H9 (cell line): ENCODE measurements around the gene MTCH1. TPM values are rescaled to one million over a fixed set of nuclear protein-coding genes. Genes with fewer than 3 reads are reported as not detected.

Experiments used
- DNase-seq: peaks from one replicate; pipeline ENCODE4 v3.0.0-alpha.2; 2017
- H2AFZ ChIP-seq: one replicate; pipeline ENCODE4 v1.6.1; 2013; ENCODE audit warnings: mild to moderate bottlenecking, low read length, control low read depth, moderate library complexity
- H2AK5ac ChIP-seq: 2 replicates; pipeline ENCODE4 v1.6.1; 2013; ENCODE audit warnings: low read length, control low read depth, mixed read lengths; ENCODE audit not compliant: insufficient read length
- H2BK120ac ChIP-seq: one replicate; pipeline ENCODE4 v1.6.1; 2013; ENCODE audit warnings: low read depth, mild to moderate bottlenecking, low read length, control low read depth, inconsistent platforms; ENCODE audit not compliant: poor library complexity, severe bottlenecking
- H2BK12ac ChIP-seq: 2 replicates; pipeline ENCODE4 v1.6.1; 2013; ENCODE audit warnings: low read length, control low read depth, mixed read lengths, low read depth; ENCODE audit not compliant: insufficient read length
- H2BK15ac ChIP-seq: 2 replicates; pipeline ENCODE4 v1.6.1; 2013; ENCODE audit warnings: low read depth, low read length, control low read depth
- H2BK20ac ChIP-seq: one replicate; pipeline ENCODE4 v1.6.1; 2013; ENCODE audit warnings: low read depth, mild to moderate bottlenecking, low read length, control low read depth, inconsistent platforms; ENCODE audit not compliant: poor library complexity, severe bottlenecking
- H2BK5ac ChIP-seq: 2 replicates; pipeline ENCODE4 v1.6.1; 2013; ENCODE audit warnings: low read length, control low read depth, mixed read lengths; ENCODE audit not compliant: insufficient read length
- H3K14ac ChIP-seq: 2 replicates; pipeline ENCODE4 v1.6.1; 2013; ENCODE audit warnings: low read length, control low read depth; ENCODE audit not compliant: insufficient read depth
- H3K18ac ChIP-seq: 2 replicates; pipeline ENCODE4 v1.6.1; 2013; ENCODE audit warnings: low read depth, mild to moderate bottlenecking, mixed read lengths, low read length, control low read depth; ENCODE audit not compliant: insufficient read length
- H3K23ac ChIP-seq: 2 replicates; pipeline ENCODE4 v1.6.1; 2013; ENCODE audit warnings: low read length, control low read depth, mixed read lengths, low read depth; ENCODE audit not compliant: insufficient read length
- H3K23me2 ChIP-seq: 2 replicates; pipeline ENCODE4 v1.6.1; 2013; ENCODE audit warnings: low read depth, mild to moderate bottlenecking, mixed read lengths, low read length, control low read depth; ENCODE audit not compliant: insufficient read length, poor library complexity, severe bottlenecking
- H3K27ac ChIP-seq: 2 replicates; pipeline ENCODE4 v1.5.1; 2013; ENCODE audit warnings: low read length, control low read depth, mixed read lengths, low read depth; ENCODE audit not compliant: insufficient read length
- H3K27me3 ChIP-seq: 2 replicates; pipeline ENCODE4 v1.6.1; 2013; ENCODE audit warnings: low read length, control low read depth, inconsistent platforms; ENCODE audit not compliant: insufficient read depth
- H3K4ac ChIP-seq: 2 replicates; pipeline ENCODE4 v1.6.1; 2013; ENCODE audit warnings: low read depth, mild to moderate bottlenecking, control low read depth, inconsistent platforms, low read length, moderate library complexity
- H3K4me1 ChIP-seq: 2 replicates; pipeline ENCODE4 v1.6.1; 2013; ENCODE audit warnings: low read length, control low read depth, inconsistent platforms; ENCODE audit not compliant: insufficient read depth
- H3K4me2 ChIP-seq: 2 replicates; pipeline ENCODE4 v1.6.1; 2013; ENCODE audit warnings: low read length, control low read depth, mixed read lengths; ENCODE audit not compliant: insufficient read length, insufficient read depth
- H3K56ac ChIP-seq: 2 replicates; pipeline ENCODE4 v1.6.1; 2013; ENCODE audit warnings: low read depth, mild to moderate bottlenecking, mixed read lengths, low read length, control low read depth; ENCODE audit not compliant: insufficient read length
- H3K79me1 ChIP-seq: 2 replicates; pipeline ENCODE4 v1.6.1; 2013; ENCODE audit warnings: low read depth, mild to moderate bottlenecking, moderate library complexity, low read length, control low read depth, inconsistent platforms; ENCODE audit not compliant: insufficient read depth, poor library complexity, severe bottlenecking
- H3K79me2 ChIP-seq: 2 replicates; pipeline ENCODE4 v1.6.1; 2013; ENCODE audit warnings: low read length, control low read depth, inconsistent platforms; ENCODE audit not compliant: insufficient read depth
- H3K9ac ChIP-seq: 2 replicates; pipeline ENCODE4 v1.6.1; 2013; ENCODE audit warnings: low read length, control low read depth, mixed read lengths; ENCODE audit not compliant: insufficient read length; ENCODE audit errors: extremely low read depth
- H3K9me3 ChIP-seq: one replicate; pipeline ENCODE4 v1.6.1; 2013; ENCODE audit warnings: low read depth, low read length, inconsistent platforms; ENCODE audit not compliant: control insufficient read depth
- H3T11ph ChIP-seq: one replicate; pipeline ENCODE4 v1.6.1; 2013; ENCODE audit warnings: mild to moderate bottlenecking, low read length, control low read depth, inconsistent platforms
- H4K20me1 ChIP-seq: one replicate; pipeline ENCODE4 v1.6.1; 2013; ENCODE audit not compliant: control insufficient read depth, insufficient read length, insufficient read depth
- H4K5ac ChIP-seq: 2 replicates; pipeline ENCODE4 v1.6.1; 2013; ENCODE audit warnings: low read depth, mild to moderate bottlenecking, mixed read lengths, low read length, control low read depth; ENCODE audit not compliant: insufficient read length
- H4K8ac ChIP-seq: replicated peaks from 2 replicates; pipeline ENCODE4 v1.6.1; 2013; ENCODE audit warnings: low read length, control low read depth, mixed read lengths, low read depth; ENCODE audit not compliant: insufficient read length
- H4K91ac ChIP-seq: 2 replicates; pipeline ENCODE4 v1.6.1; 2013; ENCODE audit warnings: low read depth, mild to moderate bottlenecking, moderate library complexity, mixed read lengths, low read length, control low read depth; ENCODE audit not compliant: insufficient read length
- H3K27ac Mint-ChIP-seq, 3 experiments: 2 replicates in 2 of 3; 3 replicates in 1 of 3; pipeline ENCODE4 v1.8.0; 2020 to 2021; ENCODE audit warnings: mixed read lengths in 3 of 3, mild to moderate bottlenecking in 1 of 3, moderate library complexity in 1 of 3
- H3K27me3 Mint-ChIP-seq: 2 replicates; pipeline ENCODE4 v1.8.0; 2021; ENCODE audit warnings: low read depth, mild to moderate bottlenecking, moderate library complexity, mixed read lengths
- H3K36me3 Mint-ChIP-seq, 3 experiments: 2 replicates in 2 of 3; 3 replicates in 1 of 3; pipeline ENCODE4 v1.8.0; 2020 to 2021; ENCODE audit warnings: low read depth in 3 of 3, mixed read lengths in 3 of 3; ENCODE audit not compliant: insufficient read depth in 1 of 3
- H3K4me1 Mint-ChIP-seq, 2 experiments: 2 replicates each; pipeline ENCODE4 v1.8.0; 2020; ENCODE audit warnings: mixed read lengths in 2 of 2
- H3K4me3 Mint-ChIP-seq, 2 experiments: 2 replicates in 1 of 2; 3 replicates in 1 of 2; pipeline ENCODE4 v1.8.0; 2020 to 2021; ENCODE audit warnings: mild to moderate bottlenecking in 2 of 2, mixed read lengths in 2 of 2, moderate library complexity in 1 of 2
- H3K9me3 Mint-ChIP-seq, 2 experiments: 2 replicates in 1 of 2; 3 replicates in 1 of 2; pipeline ENCODE4 v1.8.0; 2020; ENCODE audit warnings: mild to moderate bottlenecking in 2 of 2, mixed read lengths in 2 of 2, moderate library complexity in 1 of 2
- WGBS: extraction: QIAGEN DNeasy Blood & Tissue Kit; methylation state at CpG from one replicate; pipeline ENCODE4 v1.1.7; 2013; ENCODE audit warnings: missing lambda C conversion rate, low lambda C conversion rate, mixed read lengths; ENCODE audit not compliant: insufficient read length; ENCODE audit errors: extremely low coverage; 5-methylcytosine and 5-hydroxymethylcytosine counted together
- total RNA-seq: library from RNA; stranded (reverse); gene quantifications from 2 replicates; pipeline ENCODE4 v1.2.1, GENCODE V29; 2021
- TF ChIP-seq, protein P1 (sequence below): fragments of 200-600 bp; sonication (generic); conservative IDR thresholded peaks from 3 replicates; pipeline ENCODE4 v1.8.0; 2021; ENCODE audit warnings: antibody characterized with exemption, mild to moderate bottlenecking

Gene MTCH1
- total RNA-seq, 1 experiment from 2014 or later: 200 TPM

DNA sequence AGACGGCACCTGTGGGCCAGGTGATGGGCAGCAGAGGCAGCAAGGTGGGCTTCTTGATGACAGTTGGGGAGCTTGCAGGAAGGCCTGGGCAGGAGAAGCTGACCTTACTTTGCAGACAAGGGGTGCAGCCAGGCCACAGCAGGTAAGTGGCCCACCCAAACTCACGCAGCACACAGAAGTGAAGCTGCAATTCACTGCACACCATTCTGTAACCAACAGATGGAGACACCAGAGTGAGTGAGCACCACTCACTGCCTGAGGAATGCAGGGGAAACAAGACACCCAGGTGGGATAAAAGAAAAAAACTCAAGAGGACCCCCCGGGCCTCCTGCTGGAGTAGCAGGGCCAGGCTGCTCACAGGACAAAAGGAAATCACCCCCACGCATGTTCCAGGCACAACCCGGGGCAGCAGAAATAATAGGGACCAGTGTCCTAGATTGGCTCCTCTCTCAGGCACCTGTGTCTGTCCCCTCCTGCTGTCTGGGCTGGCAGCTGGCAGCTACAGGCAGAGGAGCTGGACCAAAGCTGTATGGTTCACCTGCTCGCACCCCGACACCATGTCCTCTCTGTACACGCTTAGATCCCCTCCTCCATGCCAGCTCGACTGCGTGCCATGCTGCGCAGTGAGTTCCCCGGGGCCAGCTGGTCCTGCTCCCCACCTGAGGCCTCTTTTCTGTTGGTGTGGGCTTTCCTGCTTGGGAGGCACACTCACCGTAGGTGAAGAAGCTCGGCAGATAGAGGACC lies 4.9 kb downstream of the MTCH1 start:
- Histone ChIP-seq H2BK120ac (no peak overlapping the region), H3K4me2 (no peak overlapping the region), H3K9me3 (no peaks in the 10 kb centered on the region), H3K79me2 (peaks cover 48% of the 10 kb centered on the region; the same call in 1 of the 2 replicates), H2BK5ac (no peak overlapping the region), H3K4me1 (peaks cover 14% of the 10 kb centered on the region; the same call in 1 of the 2 replicates), H4K20me1 (no peaks in the 10 kb centered on the region), H4K8ac (no peak overlapping the region), H4K91ac (no peak overlapping the region), H2BK15ac (no peak overlapping the region), H2AFZ (no peak overlapping the region), H3K4ac (no peak overlapping the region), H3K23me2 (peaks cover 11% of the 10 kb centered on the region), H2BK20ac (no peak overlapping the region), H3T11ph (no peak overlapping the region), H3K9ac (no peak overlapping the region), H2AK5ac (no peak overlapping the region), H2BK12ac (no peak overlapping the region), H3K27me3 (no peaks in the 10 kb centered on the region), H3K23ac (no peak overlapping the region), H3K56ac (no peak overlapping the region), H3K27ac (no peak overlapping the region), H3K79me1 (peaks cover 3% of the 10 kb centered on the region), H3K18ac (no peak overlapping the region), H4K5ac (no peak overlapping the region), H3K14ac (no peak overlapping the region; the same call in 1 of the 2 replicates)
- peak overlapping the region in 1 of 2 experiments; percentile 0; a peak in 1 of 5 replicates for H3K4me3 Mint-ChIP-seq
- H3K9me3 Mint-ChIP-seq: no peaks in the 10 kb centered on the region
- no CpG with 5 or more reads among the region's 14 CpGs for WGBS
- H3K27ac Mint-ChIP-seq: peak overlapping the region in 2 of 3 experiments; percentile 46 to 84; a peak in 2 of 7 replicates
- TF ChIP-seq, protein P1, sequence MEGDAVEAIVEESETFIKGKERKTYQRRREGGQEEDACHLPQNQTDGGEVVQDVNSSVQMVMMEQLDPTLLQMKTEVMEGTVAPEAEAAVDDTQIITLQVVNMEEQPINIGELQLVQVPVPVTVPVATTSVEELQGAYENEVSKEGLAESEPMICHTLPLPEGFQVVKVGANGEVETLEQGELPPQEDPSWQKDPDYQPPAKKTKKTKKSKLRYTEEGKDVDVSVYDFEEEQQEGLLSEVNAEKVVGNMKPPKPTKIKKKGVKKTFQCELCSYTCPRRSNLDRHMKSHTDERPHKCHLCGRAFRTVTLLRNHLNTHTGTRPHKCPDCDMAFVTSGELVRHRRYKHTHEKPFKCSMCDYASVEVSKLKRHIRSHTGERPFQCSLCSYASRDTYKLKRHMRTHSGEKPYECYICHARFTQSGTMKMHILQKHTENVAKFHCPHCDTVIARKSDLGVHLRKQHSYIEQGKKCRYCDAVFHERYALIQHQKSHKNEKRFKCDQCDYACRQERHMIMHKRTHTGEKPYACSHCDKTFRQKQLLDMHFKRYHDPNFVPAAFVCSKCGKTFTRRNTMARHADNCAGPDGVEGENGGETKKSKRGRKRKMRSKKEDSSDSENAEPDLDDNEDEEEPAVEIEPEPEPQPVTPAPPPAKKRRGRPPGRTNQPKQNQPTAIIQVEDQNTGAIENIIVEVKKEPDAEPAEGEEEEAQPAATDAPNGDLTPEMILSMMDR: peak; percentile 51
- H3K4me1 Mint-ChIP-seq: peaks cover 25 to 28% of the 10 kb centered on the region in 2 experiments
- peaks cover 25 to 40% (median 34%) of the 10 kb centered on the region in 3 experiments; a peak in 6 of 7 replicates for H3K36me3 Mint-ChIP-seq
- DNase-seq: no peak
- H3K27me3 Mint-ChIP-seq: no peaks in the 10 kb centered on the region
